ENCODE data around the gene PPP6R2. TPM values are rescaled to one million over a fixed set of nuclear protein-coding genes. Genes with fewer than 3 reads are reported as not detected.
A peak's percentile ranks its signal among the peaks of the same experiment; 100 is the strongest.

PPP6R2 gene
- total and polyA plus RNA-seq, 11 donors, result 29.6 to 68.1 (median 41.5) TPM

DNA sequence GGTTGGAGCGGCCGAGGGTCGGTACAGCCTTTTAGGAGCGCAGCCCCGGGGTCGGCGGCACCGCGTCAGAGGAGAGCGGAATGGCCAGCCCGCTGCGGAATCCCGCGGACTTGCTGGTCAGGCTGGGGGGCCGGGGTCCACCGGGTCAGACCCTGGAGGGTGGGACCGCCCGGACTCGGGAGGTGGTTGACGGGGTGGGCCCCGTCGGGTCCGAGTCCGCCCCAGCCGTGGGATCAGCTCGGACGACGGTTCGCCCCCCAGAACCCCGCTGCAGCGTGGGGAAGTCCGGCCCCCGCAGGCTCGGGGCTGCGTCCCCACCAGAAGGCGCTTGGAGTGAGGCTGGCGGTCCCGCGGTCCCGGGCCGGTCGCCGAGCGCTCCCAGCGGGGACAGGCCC is 137.9 kb downstream of the PPP6R2 start:
- peaks cover 0 to 17% (median 4%) of the 10 kb centered on the region in 12 donors for H3K4me1 ChIP-seq
- ATAC-seq, result no peak
- no peaks in the 10 kb centered on the region for H3K9me3 ChIP-seq
- peaks cover 24 to 57% (median 34%) of the 10 kb centered on the region in 9 donors for H3K27me3 ChIP-seq
- intact Hi-C loops (cut with DNase I), result no loop called here
- TF ChIP-seq CTCF (IDR thresholded peaks at IDR 0.05) (no peak), POLR2A (IDR thresholded peaks at IDR 0.05) (no peak)
- 0 to 4% (median 3%) methylated on average over 13 to 45 of the region's 45 CpGs for WGBS, 4 donors
- DNase-seq, result no peak
- peak overlapping the region; percentile 8 to 61 (median 40) for H3K4me3 ChIP-seq
- H3K27ac ChIP-seq, result no peak overlapping the region
- no peaks in the 10 kb centered on the region for H3K36me3 ChIP-seq

- peak in 2 of 4 donors; percentile 17 to 46 for ATAC-seq
- peaks cover 0 to 17% (median 4%) of the 10 kb centered on the region in 12 donors for H3K4me1 ChIP-seq
Measured at GRCh38 chr22:50481440-50482106, 138.4 kb downstream of the PPP6R2 start, which contains the start of gene ADM2. Gene ADM2 (plus strand): TSS chr22:50481543. CDS start chr22:50481848, 305 bp downstream.

DNA sequence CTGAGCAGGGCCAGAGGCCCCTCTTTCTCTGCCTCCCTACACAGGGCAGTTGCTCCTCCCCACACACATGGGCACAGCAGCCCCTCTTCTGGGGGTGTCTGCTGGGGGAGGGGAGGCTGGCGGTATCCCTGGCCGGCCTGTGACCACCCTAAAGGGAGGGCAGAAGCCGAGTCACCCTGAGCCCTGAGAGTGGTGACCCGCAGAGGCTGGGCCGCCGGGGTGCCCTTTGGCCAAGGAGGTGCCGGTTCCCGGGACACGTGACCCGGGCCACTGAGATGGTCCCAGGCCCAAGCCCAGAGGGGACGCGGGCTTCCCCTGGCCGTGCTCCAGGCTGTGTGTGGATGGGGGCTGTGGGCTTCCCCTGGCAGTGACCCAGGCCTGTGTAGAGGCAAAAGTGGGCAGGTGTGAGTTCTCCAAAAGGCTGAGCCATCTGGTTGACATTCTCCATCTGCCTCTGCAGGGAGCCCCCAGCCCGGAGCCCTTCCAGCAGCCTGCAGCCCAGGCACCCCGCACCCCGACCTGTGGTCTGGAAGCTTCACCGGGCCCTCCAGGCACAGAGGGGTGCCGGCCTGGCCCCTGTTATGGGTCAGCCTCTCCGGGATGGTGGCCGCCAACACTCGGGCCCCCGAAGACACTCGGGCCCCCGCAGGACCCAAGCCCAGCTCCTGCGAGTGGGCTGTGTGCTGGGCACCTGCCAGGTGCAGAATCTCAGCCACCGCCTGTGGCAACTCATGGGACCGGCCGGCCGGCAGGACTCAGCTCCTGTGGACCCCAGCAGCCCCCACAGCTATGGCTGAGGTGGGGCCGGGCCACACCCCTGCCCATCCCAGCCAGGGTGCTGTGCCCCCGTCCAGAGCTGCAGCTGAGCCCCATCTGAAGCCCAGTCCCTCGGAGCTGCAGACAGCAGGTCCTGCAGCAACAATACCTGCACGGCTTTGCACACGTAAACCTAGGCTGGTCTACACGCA is 139.3 kb downstream of the PPP6R2 start:
- ATAC-seq, result no peak
- WGBS, 4 donors, result 62 to 88% (median 66%) methylated on average over 15 to 35 of the region's 35 CpGs
- peak in 1 of 5 donors; percentile 65 for DNase-seq
- Histone ChIP-seq H3K27me3 (peaks cover 25 to 57% (median 34%) of the 10 kb centered on the region in 9 donors), H3K4me1 (peaks cover 0 to 17% (median 4%) of the 10 kb centered on the region in 12 donors), H3K27ac (no peak overlapping the region), H3K36me3 (no peaks in the 10 kb centered on the region), H3K9me3 (no peaks in the 10 kb centered on the region), H3K4me3 (peak overlapping the region in 5 of 12 donors; percentile 40 to 61 (median 48))
- TF ChIP-seq POLR2A (IDR thresholded peaks at IDR 0.05), result no peak
- TF ChIP-seq CTCF (IDR thresholded peaks at IDR 0.05), result no peak
- intact Hi-C loops (cut with DNase I), result no loop called here

More at GRCh38 chr22:50481440-50482106, 138.4 kb downstream of the PPP6R2 start, which contains the start of gene ADM2:
- TF ChIP-seq POLR2A (IDR thresholded peaks at IDR 0.05) (no peak), CTCF (IDR thresholded peaks at IDR 0.05) (no peak)
- peak in 2 of 5 donors; percentile 48 to 75 for DNase-seq
- Histone ChIP-seq H3K4me3 (peak within 1 kb of the TSS; percentile 8 to 61 (median 40)), H3K36me3 (no peaks in the 10 kb centered on the region), H3K9me3 (no peaks in the 10 kb centered on the region), H3K27me3 (peaks cover 24 to 57% (median 34%) of the 10 kb centered on the region in 9 donors), H3K27ac (no peak within 1 kb of the TSS)
- intact Hi-C loops (cut with DNase I), result no loop called here
- WGBS, 4 donors, result 1 to 5% (median 3%) methylated on average over 14 to 70 of the region's 70 CpGs
